ENCODE measurements around the gene PPFIBP2. TPM values are rescaled to one million over a fixed set of nuclear protein-coding genes. Genes with fewer than 3 reads are reported as not detected.

Gene PPFIBP2
- total RNA-seq, 1 donor from 2014 or later, result 65.8 TPM

DNA sequence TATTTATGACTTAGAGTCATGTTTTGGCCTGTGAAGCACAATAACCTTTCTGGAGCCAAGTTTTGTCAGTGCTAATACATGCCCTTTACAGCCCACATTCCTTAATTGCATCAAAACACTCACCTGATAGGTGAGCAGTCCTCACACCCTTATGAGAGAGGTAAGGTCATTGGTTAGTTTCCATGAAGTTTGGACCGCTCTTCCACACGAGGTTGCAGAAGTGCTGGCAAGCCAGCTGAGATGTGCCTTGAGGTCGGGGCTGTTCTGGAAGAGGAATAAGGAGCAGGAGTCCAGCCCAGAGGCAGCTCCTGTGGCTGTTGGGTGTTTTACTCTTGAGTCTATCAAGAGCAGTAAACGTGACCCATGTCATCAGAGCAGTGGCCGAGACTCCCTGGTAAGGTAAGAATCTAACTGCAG, 83.2 kb downstream of the PPFIBP2 start:
- no peak for DNase-seq (ENCODE audit: low spot score in 2 of 2, unreplicated experiment in 2 of 2)
- Mint-ChIP-seq H3K36me3 (peaks cover 3% of the 10 kb centered on the region), H3K4me3 (no peak overlapping the region), H3K27ac (peak overlapping the region; percentile 93), H3K9me3 (no peaks in the 10 kb centered on the region), H3K27me3 (ENCODE audit: low read depth) (no peaks in the 10 kb centered on the region), H3K4me1 (peaks cover 65% of the 10 kb centered on the region)
- TF ChIP-seq, protein P1, sequence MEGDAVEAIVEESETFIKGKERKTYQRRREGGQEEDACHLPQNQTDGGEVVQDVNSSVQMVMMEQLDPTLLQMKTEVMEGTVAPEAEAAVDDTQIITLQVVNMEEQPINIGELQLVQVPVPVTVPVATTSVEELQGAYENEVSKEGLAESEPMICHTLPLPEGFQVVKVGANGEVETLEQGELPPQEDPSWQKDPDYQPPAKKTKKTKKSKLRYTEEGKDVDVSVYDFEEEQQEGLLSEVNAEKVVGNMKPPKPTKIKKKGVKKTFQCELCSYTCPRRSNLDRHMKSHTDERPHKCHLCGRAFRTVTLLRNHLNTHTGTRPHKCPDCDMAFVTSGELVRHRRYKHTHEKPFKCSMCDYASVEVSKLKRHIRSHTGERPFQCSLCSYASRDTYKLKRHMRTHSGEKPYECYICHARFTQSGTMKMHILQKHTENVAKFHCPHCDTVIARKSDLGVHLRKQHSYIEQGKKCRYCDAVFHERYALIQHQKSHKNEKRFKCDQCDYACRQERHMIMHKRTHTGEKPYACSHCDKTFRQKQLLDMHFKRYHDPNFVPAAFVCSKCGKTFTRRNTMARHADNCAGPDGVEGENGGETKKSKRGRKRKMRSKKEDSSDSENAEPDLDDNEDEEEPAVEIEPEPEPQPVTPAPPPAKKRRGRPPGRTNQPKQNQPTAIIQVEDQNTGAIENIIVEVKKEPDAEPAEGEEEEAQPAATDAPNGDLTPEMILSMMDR (IDR thresholded peaks at IDR 0.05; ENCODE audit: unreplicated experiment), result no peak

DNA sequence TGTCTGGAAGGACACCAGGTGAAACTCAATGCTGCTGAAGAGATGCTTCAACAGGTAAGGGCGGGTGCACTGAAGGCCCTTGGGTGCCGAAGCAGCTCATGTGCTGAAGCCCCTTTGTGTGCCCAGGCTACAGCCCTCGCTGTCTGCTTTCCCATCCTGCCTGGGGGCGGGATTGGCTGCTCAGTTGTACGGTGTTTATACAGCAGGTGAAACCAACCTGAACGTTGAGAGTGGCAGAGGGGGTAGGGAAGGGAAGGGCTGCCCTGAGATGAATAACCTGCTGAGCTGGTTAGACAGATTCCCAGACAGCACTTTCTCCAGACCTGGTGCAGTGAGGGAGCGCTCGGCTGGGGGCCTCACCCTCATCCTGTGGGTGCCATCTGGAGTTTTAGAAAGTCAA, 83.8 kb downstream of the PPFIBP2 start:
- DNase-seq (ENCODE audit: low spot score in 2 of 2, unreplicated experiment in 2 of 2), result no peak
- Mint-ChIP-seq H3K4me3 (no peak overlapping the region), H3K27me3 (ENCODE audit: low read depth) (no peaks in the 10 kb centered on the region), H3K36me3 (peaks cover 3% of the 10 kb centered on the region), H3K27ac (peak overlapping the region; percentile 93), H3K9me3 (no peaks in the 10 kb centered on the region), H3K4me1 (peaks cover 65% of the 10 kb centered on the region)
- TF ChIP-seq, protein P1 (IDR thresholded peaks at IDR 0.05; ENCODE audit: unreplicated experiment), result no peak

DNA sequence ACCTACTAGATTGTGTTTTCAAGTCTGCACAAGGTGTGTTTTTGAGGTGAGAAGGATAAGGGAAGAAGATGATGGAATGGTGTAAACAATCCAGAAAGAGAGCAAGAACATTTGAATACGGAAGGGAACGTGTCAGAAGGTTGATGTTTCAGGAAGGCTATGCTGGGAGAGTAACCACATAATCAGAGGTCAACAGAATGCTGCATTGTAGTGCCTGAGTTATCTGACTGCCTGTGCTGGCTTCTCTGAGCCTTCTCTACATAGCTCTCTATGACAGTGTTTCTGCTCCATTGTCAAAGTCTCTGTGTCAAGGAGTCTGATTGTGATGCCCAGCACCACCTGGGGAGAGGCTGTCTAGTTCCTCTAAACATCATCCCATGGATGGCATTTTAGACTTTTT, 85.4 kb downstream of the PPFIBP2 start:
- Mint-ChIP-seq H3K4me3 (no peak overlapping the region), H3K27ac (peak overlapping the region; percentile 45), H3K27me3 (ENCODE audit: low read depth) (no peaks in the 10 kb centered on the region), H3K4me1 (peaks cover 54% of the 10 kb centered on the region), H3K9me3 (no peaks in the 10 kb centered on the region), H3K36me3 (no peaks in the 10 kb centered on the region)
- TF ChIP-seq, protein P1 (IDR thresholded peaks at IDR 0.05; ENCODE audit: unreplicated experiment), result no peak
- no peak for DNase-seq (ENCODE audit: low spot score in 2 of 2, unreplicated experiment in 2 of 2)

DNA sequence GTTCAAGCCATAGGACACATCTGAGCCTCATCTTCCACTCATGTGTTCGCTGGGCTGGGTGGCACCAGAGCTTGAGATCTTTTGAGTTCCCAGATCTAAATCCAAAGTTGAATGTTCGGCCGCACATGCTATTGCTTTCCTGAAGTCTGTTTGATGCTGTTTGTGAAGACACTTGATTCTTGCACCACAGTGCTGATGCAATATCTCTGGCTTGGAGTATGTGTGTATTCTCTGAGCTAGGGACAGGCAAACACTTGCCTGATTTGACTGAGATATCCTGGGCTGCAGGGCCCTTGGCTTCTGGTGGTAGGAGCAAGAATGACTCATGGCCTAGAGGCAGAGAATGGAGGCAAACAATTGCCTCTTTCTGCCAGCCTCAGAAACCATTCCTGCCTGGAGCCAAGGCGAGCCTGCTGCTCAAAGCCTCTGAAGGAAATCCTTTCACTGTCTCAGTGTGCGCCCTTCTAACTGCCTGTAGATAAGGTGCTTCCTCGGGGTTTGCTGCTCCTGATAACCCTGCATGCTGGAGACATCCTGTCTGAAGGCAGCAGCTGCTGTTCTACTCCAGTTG, 86.5 kb downstream of the PPFIBP2 start:
- H3K9me3 Mint-ChIP-seq, result no peaks in the 10 kb centered on the region
- DNase-seq (ENCODE audit: low spot score in 2 of 2, unreplicated experiment in 2 of 2), result no peak
- peak overlapping the region; percentile 81 for H3K27ac Mint-ChIP-seq

DNA sequence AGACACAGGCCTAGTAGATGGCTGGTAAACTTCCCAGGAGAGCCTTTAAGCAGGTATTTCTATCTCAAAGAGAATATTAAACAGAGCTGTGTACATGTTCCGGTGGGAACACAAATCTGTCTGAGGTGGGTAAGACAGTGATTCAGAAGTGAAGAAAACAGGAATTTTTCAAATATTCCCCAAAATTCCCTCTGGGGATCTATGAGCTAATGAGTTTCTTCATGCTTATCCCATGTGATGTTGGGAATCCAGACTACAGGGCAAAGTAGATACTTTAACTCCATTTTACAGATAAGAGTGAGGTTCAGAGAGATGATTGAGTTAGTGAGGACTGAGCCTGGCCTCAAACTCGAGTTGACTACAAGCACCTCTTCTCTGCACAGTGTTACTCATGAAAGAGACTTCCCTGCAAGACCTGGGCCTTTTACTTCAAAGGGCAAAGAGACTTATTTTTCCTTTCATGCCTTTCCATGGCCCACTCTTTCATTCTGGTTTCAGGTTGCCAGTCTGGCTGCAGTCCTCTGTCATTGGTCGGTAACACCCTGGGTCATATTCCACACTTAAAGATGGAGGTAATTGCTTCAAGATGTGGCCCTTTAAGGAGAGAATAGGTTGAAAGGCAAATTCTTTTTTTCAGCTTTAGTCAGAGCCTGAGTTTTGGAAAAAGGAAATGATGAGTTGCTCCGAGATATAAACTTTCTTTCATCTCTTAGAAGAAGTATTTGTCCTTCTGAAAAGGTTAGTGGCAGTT, 89.4 kb downstream of the PPFIBP2 start:
- Mint-ChIP-seq H3K4me3 (no peak overlapping the region), H3K27ac (no peak overlapping the region), H3K36me3 (no peaks in the 10 kb centered on the region), H3K9me3 (no peaks in the 10 kb centered on the region), H3K4me1 (peaks cover 20% of the 10 kb centered on the region), H3K27me3 (ENCODE audit: low read depth) (no peaks in the 10 kb centered on the region)
- DNase-seq (ENCODE audit: low spot score in 2 of 2, unreplicated experiment in 2 of 2), result no peak
- TF ChIP-seq, protein P1 (IDR thresholded peaks at IDR 0.05; ENCODE audit: unreplicated experiment), result no peak

More for the DNA sequence above, 86.5 kb downstream of the PPFIBP2 start:
- TF ChIP-seq, protein P1 (IDR thresholded peaks at IDR 0.05; ENCODE audit: unreplicated experiment), result no peak
- Mint-ChIP-seq H3K4me3 (no peak overlapping the region), H3K36me3 (no peaks in the 10 kb centered on the region), H3K27me3 (ENCODE audit: low read depth) (no peaks in the 10 kb centered on the region), H3K4me1 (peaks cover 48% of the 10 kb centered on the region)
